ENCODE measurements around the gene CES3.
"Not testable (repeated sequence)": the region's sequence is repeated elsewhere in the genome, so short reads cannot be mapped to it uniquely, and the experiment has no call there.

Gene CES3

DNA sequence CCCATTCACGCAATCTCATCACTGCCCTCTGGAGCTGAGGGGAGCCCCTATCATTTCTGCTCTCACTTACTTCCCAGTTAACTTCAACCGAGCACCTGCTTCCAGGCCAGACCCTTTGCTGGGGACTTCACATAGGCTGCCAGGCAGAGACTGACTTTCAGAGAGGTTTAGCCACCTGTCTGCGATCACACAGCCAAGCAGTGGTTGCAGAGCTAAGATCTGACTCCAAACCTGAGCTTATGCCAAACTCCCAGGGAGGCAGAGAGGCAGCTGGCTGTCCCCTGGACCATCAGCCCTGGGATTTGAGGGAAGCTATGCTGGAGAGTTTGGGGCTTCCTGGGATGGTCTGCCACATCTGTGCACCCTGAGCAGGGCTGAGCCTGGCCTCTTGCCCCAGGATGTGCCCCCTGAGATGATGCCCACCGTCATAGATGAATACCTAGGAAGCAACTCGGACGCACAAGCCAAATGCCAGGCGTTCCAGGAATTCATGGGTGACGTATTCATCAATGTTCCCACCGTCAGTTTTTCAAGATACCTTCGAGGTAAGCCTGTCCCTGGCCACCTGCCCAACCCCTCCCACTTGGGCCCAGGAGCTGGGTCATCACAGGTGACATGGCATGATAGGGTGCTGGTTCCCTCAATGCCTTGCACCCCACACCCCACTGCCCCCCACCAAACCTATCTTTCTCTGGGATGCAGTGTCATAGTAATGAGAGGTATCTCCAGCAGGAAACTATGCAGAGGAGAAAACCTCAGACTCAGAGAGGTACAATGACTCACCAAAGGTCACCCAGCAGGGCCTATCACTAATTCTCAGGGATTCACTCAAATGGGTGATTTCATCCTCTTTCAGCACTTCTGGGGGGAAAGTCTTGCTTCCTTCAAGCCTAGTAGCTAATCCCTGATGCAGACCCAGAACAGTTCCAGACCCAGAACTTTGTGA, 10.0 kb downstream of the CES3 start:
- no peak for DNase-seq (ENCODE audit: low spot score)

DNA sequence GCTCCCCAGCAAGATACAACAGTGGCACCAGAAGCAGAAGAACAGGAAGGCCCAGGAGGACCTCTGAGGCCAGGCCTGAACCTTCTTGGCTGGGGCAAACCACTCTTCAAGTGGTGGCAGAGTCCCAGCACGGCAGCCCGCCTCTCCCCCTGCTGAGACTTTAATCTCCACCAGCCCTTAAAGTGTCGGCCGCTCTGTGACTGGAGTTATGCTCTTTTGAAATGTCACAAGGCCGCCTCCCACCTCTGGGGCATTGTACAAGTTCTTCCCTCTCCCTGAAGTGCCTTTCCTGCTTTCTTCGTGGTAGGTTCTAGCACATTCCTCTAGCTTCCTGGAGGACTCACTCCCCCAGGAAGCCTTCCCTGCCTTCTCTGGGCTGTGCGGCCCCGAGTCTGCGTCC, 11.9 kb downstream of the CES3 start:
- DNase-seq (ENCODE audit: low spot score), result no peak

DNA sequence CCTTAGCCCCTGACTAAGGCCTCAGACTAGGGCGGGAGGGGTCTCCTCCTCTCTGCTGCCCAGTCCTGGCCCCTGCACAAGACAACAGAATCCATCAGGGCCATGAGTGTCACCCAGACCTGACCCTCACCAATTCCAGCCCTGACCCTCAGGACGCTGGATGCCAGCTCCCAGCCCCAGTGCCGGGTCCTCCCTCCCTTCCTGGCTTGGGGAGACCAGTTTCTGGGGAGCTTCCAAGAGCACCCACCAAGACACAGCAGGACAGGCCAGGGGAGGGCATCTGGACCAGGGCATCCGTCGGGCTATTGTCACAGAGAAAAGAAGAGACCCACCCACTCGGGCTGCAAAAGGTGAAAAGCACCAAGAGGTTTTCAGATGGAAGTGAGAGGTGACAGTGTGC, 12.7 kb downstream of the CES3 start:
- DNase-seq (ENCODE audit: low spot score), result no peak

GRCh38 chr16:66974156-66974931, 13.3 kb downstream of the CES3 start:
- not testable (repeated sequence) for DNase-seq (ENCODE audit: low spot score)

- peak; percentile 26 for DNase-seq (ENCODE audit: low spot score)
Measured at GRCh38 chr16:66974932-66975246, 13.8 kb downstream of the CES3 start.

- DNase-seq (ENCODE audit: low spot score), result no peak
Measured at GRCh38 chr16:66975302-66975893, 14.3 kb downstream of the CES3 start.

GRCh38 chr16:66976746-66977145, 15.7 kb downstream of the CES3 start:
- no peak for DNase-seq (ENCODE audit: low spot score)

GRCh38 chr16:66977341-66978113, 16.5 kb downstream of the CES3 start:
- peak; percentile 84 for DNase-seq (ENCODE audit: low spot score)

GRCh38 chr16:66979011-66979717, 18.1 kb downstream of the CES3 start:
- DNase-seq (ENCODE audit: low spot score), result no peak

GRCh38 chr16:66983033-66983432, 22.0 kb downstream of the CES3 start:
- DNase-seq (ENCODE audit: low spot score), result no peak

DNA sequence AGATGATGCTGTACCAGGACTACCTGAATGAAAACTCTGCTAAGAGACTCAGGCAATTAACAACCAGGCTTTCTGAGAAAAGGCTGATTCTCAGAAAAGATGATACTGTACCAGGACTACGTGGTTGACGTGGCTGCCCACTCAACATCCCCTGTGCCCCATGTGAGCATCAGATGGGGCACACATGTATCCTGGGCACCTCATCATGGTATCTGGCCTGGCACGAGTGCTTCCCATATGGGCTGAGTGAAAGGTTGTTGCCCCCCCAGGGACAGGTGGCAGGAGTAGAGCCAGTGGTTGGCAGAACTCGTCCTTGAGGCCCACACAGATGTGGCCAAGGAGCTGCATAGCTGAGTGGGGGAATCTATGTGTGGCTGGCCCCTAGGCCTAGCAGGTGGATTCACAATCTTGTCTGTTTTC, 23.8 kb downstream of the CES3 start:
- no peak for DNase-seq (ENCODE audit: low spot score)

DNA sequence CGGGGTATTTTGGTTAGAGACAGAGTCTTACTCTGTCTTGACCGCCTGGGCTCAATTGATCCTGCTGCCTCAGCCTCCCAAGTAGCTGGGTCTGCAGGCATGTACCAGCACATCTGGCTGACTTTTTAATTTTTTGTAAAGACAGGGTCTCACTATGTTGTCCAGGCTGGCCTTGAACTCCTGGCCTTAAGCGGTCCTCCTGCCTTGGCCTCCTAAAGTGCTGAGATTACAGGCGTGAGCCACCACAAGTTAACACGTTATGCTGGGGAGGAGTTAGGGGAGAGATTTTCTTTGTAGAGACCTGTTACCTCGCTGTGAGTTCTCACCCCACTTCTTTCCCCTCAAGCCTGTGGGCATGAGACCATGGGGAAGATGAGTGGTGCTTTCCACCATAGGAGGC, 25.5 kb downstream of the CES3 start:
- no peak for DNase-seq (ENCODE audit: low spot score)

GRCh38 chr16:66988197-66988788, 27.2 kb downstream of the CES3 start, which contains the start of gene CES4A:
TSS of gene CES4A (plus strand) at chr16:66988589. CDS start at chr16:66988773, 184 bp downstream.
- DNase-seq (ENCODE audit: low spot score), result no peak

GRCh38 chr16:66991545-66992077, 30.5 kb downstream of the CES3 start:
- no peak for DNase-seq (ENCODE audit: low spot score)

GRCh38 chr16:66993558-66993957, 32.5 kb downstream of the CES3 start:
- not testable (repeated sequence) for DNase-seq (ENCODE audit: low spot score)

DNA sequence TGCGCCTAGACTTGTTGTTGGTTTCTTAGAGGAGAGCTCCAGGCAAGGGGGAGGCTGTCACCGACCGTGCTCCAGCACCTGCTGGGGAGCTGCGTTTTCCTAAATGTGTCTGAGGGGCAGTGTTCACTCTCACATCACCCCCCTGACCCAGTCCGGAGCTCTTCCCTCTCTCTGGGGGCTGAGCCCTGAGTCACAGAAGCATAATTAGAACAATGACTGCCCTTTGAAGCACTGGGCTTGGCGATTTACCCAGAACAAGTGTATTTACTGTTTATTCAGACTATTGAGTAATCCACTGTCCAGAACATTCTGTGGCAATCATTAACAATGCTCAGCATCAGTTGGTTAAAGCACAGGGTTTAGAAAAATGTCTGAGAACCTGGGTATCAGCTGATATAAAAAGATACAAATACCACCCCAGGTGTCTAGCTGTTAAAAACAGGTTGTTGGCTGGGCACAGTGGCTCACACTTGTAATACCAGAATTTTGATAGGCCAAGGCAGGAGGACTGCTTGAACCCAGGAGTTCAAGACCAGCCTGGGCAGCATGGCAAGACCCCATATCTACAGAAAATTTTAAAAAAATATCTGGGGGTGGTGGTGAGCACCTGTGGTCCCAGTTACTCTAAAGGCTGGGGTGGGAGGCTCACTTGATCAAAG, 35.4 kb downstream of the CES3 start:
- no peak for DNase-seq (ENCODE audit: low spot score)

DNA sequence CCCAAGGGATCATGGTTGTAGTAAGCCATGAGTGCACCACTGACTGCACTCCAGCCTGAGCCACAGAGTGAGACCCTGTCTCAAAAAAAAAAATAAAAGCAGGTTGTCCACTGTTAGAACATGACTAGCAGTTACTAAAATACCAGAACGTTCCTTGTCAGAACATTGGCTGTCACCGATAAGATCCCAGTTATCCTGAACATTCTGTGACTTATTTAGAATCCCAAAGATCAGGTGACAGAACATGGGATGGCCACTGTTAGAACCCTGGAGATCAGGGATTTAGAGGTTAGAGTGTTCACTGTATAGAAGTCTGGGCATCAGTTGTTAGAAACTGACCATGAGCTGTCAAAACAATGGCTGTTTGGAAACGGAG, 35.9 kb downstream of the CES3 start:
- DNase-seq (ENCODE audit: low spot score), result no peak

DNA sequence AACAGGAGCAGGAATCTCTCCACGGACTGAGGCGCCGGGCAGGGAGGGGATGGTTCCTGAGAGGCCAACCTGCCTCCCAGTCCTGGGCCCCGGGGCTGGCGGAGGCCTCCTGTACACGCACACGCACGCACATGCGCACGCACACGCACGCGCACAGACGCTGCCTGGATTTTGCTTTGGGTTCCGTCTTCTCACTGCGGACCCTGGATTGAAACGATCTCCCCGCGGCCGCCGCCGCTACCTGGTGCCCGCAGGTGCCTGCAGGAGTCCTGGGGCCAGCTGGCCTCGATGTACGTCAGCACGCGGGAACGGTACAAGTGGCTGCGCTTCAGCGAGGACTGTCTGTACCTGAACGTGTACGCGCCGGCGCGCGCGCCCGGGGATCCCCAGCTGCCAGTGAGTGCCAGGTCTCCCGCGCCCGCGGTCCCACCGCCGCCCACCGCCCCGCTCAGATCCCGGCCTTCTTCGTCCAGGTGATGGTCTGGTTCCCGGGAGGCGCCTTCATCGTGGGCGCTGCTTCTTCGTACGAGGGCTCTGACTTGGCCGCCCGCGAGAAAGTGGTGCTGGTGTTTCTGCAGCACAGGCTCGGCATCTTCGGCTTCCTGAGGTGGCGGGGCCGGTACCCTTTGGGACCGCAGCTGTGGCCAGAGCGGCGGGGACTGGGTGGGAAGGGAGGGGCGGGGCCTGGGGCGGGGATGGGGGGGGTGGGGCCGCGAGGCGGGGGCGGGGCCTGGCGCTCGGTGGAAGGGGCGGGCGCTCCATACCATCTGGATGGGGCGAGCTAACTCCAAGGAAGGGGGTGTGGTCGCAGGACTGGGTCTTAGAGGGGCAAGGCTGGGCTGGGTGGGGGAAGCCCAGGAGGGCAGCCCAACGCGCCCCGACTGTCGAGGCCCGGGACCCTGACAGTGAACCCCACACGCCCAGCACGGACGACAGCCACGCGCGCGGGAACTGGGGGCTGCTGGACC, 39.6 kb downstream of the CES3 start:
- peak; percentile 34 for DNase-seq (ENCODE audit: low spot score)

- no peak for DNase-seq (ENCODE audit: low spot score)
Measured at GRCh38 chr16:67001726-67002125, 40.7 kb downstream of the CES3 start.

Data from NAMALWA (cell line).